ENCODE results near the gene CRACR2A. TPM values are rescaled to one million over a fixed set of nuclear protein-coding genes. Genes with fewer than 3 reads are reported as not detected.

The CRACR2A gene
- polyA plus RNA-seq, 2 of the 4 experiments (the other 2 are of a cell fraction): 1.1 to 3.8 TPM

DNA sequence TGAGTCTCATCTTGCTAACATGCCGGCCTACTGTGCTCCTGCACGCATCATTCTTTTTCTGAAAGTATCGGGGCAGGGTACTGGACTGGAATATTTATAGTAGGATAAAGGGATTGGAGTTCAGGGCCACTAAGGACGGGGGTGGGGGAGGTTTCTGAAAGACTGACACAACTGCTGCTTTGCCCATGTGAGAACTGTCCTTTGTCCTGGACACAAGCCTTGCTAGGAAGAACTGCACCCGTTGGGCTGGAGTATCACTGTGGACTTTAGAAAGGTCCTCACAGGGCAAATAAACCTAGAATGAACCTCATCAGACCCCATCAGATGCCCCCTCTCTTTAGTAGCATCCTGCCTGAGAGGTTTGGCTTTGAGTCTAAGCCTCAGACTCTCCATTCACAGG is 174.4 kb downstream of the CRACR2A start:
- 8% methylated on average over 5 of the region's 5 CpGs for WGBS (ENCODE audit: missing lambda C conversion rate)
- no peak for FAIRE-seq
- no peak for ATAC-seq
- no peak for DNase-seq (ENCODE audit: low read depth in 1 of 2, low spot score in 1 of 2)
- TF ChIP-seq HOXA7 (CRISPR knock-in tag; IDR thresholded peaks at IDR 0.05): no peak
- TF ChIP-seq ZNF302 (CRISPR knock-in tag; IDR thresholded peaks at IDR 0.05): no peak
- TF ChIP-seq EHF (CRISPR knock-in tag; IDR thresholded peaks at IDR 0.05): no peak
- no peak for TF ChIP-seq HOXB5 (CRISPR knock-in tag; IDR thresholded peaks at IDR 0.05)
- TF ChIP-seq POLR2A (IDR thresholded peaks at IDR 0.05; ENCODE audit: low read length): no peak
- no peak for TF ChIP-seq NFE2L2 (conservative IDR thresholded peaks at IDR 0.05; ENCODE audit: low read length)
- no peak for TF ChIP-seq TP53 (CRISPR knock-in tag; IDR thresholded peaks at IDR 0.05)
- no peak for TF ChIP-seq EHMT2 (IDR thresholded peaks at IDR 0.05; ENCODE audit: low read depth)
- no peak for TF ChIP-seq BHLHE40 (IDR thresholded peaks at IDR 0.05; ENCODE audit: low read depth, low read length)
- no peak for TF ChIP-seq MYC (IDR thresholded peaks at IDR 0.05; ENCODE audit: borderline replicate concordance, low read length)
- no peak for TF ChIP-seq FOSL2 (IDR thresholded peaks at IDR 0.05)
- no peak for TF ChIP-seq FOSL2 (CRISPR knock-in tag; IDR thresholded peaks at IDR 0.05)
- TF ChIP-seq POLR2AphosphoS2 (conservative IDR thresholded peaks at IDR 0.05; ENCODE audit: low read length): no peak
- TF ChIP-seq CHD2 (IDR thresholded peaks at IDR 0.05; ENCODE audit: low read length, partially characterized antibody): no peak
- no peak for TF ChIP-seq RCOR1 (IDR thresholded peaks at IDR 0.05; ENCODE audit: low read depth, low read length)
- ChIA-PET POLR2A (no interaction called here), CTCF (interaction anchor here (0.8 to 2.2 kb wide), 3 partner anchors 25 to 278 kb away, joined by 3 to 7 read pairs (median 4); no protein-coding TSS in a partner anchor)
- Histone ChIP-seq H3K4me1 (no peaks in the 10 kb centered on the region), H3K4me2 (no peak overlapping the region), H3K9me3 (no peaks in the 10 kb centered on the region), H3K4me3 (no peak overlapping the region), H3K27ac (no peak overlapping the region)

DNA sequence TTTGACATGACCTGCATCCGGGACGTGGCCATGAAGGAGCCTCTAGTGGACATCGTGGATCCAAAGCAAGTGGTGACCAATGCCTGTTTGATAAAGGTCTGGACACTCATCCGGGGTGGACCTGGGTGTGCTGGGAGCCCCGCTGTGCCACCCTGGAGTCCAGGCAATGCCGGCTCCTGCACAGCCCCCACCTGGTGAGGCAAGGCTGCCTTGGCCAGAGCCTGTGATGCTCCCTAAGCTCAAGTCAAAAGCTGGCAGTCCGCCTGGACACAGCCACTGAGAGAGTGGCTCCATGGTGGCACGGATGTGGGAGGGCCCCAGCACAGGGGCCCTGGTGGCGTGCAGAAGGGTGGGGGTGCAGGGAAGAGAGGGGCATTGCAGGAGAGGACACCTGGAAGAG is 176.0 kb downstream of the CRACR2A start:
- no peak for FAIRE-seq
- ATAC-seq: no peak
- CTCF ChIA-PET: interaction anchor here (1.3 to 2.2 kb wide), 2 partner anchors 13 to 277 kb away, joined by 3 to 7 read pairs; no protein-coding TSS in a partner anchor
- H3K4me3 ChIP-seq: no peak overlapping the region
- POLR2A ChIA-PET: no interaction called here
- H3K4me2 ChIP-seq: no peak overlapping the region
- no peak overlapping the region for H3K27ac ChIP-seq
- TF ChIP-seq NPAS2 (CRISPR knock-in tag; IDR thresholded peaks at IDR 0.05; ENCODE audit: borderline replicate concordance): no peak
- TF ChIP-seq CBX8 (IDR thresholded peaks at IDR 0.05): no peak
- DNase-seq (ENCODE audit: low read depth in 1 of 2, low spot score in 1 of 2): no peak
- no peaks in the 10 kb centered on the region for H3K4me1 ChIP-seq
- no peaks in the 10 kb centered on the region for H3K9me3 ChIP-seq
- 22% methylated on average over 9 of the region's 9 CpGs for WGBS (ENCODE audit: missing lambda C conversion rate)

DNA sequence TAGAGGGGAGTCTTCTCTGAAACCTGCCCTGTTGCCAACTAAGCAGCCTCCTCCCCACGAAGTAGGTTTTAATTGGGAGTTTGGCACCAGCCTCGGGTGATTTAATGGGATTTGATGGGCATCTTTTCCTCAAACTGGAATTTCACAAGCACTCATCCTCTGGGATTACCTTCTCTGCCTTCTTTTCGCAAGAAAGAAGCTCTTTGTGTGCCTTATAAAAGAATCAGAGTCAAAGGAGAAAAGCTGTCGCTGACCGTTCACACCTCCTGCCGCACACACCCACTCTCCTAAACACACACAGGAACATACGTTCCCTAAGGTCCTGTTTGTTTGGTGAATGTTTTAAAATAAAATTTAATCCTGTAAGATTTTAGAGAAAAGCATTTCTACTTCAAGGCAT is 177.9 kb downstream of the CRACR2A start:
- FAIRE-seq (no peak), DNase-seq (ENCODE audit: low read depth in 1 of 2, low spot score in 1 of 2) (no peak), ATAC-seq (no peak)
- no peaks in the 10 kb centered on the region for H3K4me1 ChIP-seq
- TF ChIP-seq, protein P1, sequence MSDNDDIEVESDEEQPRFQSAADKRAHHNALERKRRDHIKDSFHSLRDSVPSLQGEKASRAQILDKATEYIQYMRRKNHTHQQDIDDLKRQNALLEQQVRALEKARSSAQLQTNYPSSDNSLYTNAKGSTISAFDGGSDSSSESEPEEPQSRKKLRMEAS (IDR thresholded peaks at IDR 0.05): no peak
- TF ChIP-seq HOXA7 (CRISPR knock-in tag; IDR thresholded peaks at IDR 0.05) (no peak), EP300 (IDR thresholded peaks at IDR 0.05) (no peak), JUNB (IDR thresholded peaks at IDR 0.05) (no peak), HDAC2 (IDR thresholded peaks at IDR 0.05) (no peak), NFE2L2 (conservative IDR thresholded peaks at IDR 0.05; ENCODE audit: low read length) (no peak), ESRRA (IDR thresholded peaks at IDR 0.05; ENCODE audit: borderline replicate concordance, low read length) (no peak)
- TF ChIP-seq, protein P2, sequence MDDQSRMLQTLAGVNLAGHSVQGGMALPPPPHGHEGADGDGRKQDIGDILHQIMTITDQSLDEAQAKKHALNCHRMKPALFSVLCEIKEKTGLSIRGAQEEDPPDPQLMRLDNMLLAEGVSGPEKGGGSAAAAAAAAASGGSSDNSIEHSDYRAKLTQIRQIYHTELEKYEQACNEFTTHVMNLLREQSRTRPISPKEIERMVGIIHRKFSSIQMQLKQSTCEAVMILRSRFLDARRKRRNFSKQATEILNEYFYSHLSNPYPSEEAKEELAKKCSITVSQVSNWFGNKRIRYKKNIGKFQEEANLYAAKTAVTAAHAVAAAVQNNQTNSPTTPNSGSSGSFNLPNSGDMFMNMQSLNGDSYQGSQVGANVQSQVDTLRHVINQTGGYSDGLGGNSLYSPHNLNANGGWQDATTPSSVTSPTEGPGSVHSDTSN (IDR thresholded peaks at IDR 0.05): no peak
- no peak overlapping the region for H3K27ac ChIP-seq
- WGBS (ENCODE audit: missing lambda C conversion rate): 47% methylated on average over 7 of the region's 7 CpGs
- H3K4me2 ChIP-seq: no peak overlapping the region
- no peak overlapping the region for H3K4me3 ChIP-seq
- POLR2A ChIA-PET: no interaction called here
- CTCF ChIA-PET: no interaction called here
- H3K9me3 ChIP-seq: no peaks in the 10 kb centered on the region

DNA sequence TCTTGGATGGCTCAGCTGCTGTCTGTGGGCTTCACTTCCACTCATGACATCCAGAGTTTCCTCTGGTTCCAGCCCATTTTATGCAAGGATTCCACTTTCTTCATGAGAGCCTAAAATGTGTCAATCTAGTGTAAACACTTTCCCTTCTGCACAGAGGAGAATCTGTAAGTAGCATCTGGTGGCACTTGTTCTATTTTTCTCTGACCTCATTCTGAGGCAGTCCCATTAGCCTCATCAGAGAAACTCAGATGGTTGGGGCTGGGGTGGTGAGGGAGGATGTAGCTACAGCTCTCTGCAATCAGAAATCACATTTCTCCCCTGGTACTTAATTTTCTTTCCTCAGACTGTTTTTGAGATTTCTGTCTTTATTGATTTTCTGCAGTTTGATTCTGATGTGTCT is 180.3 kb downstream of the CRACR2A start:
- FAIRE-seq (no peak), DNase-seq (ENCODE audit: low read depth in 1 of 2, low spot score in 1 of 2) (no peak), ATAC-seq (no peak)
- H3K4me3 ChIP-seq: no peak overlapping the region
- H3K27ac ChIP-seq: no peak overlapping the region
- no peak overlapping the region for H3K4me2 ChIP-seq
- POLR2A ChIA-PET: no interaction called here
- no peaks in the 10 kb centered on the region for H3K4me1 ChIP-seq
- CTCF ChIA-PET: interaction anchor here (1.1 kb wide), 2 partner anchors 11 to 231 kb away, joined by 3 read pairs; no protein-coding TSS in a partner anchor
- no peaks in the 10 kb centered on the region for H3K9me3 ChIP-seq
- no peak for TF ChIP-seq KDM1A (IDR thresholded peaks at IDR 0.05; ENCODE audit: low read depth)
- TF ChIP-seq MYC (IDR thresholded peaks at IDR 0.05; ENCODE audit: borderline replicate concordance, low read length): no peak
- TF ChIP-seq FOSB (CRISPR knock-in tag; IDR thresholded peaks at IDR 0.05): no peak
- TF ChIP-seq RNF2 (IDR thresholded peaks at IDR 0.05; ENCODE audit: borderline replicate concordance, low read depth): no peak
- TF ChIP-seq, protein P3, sequence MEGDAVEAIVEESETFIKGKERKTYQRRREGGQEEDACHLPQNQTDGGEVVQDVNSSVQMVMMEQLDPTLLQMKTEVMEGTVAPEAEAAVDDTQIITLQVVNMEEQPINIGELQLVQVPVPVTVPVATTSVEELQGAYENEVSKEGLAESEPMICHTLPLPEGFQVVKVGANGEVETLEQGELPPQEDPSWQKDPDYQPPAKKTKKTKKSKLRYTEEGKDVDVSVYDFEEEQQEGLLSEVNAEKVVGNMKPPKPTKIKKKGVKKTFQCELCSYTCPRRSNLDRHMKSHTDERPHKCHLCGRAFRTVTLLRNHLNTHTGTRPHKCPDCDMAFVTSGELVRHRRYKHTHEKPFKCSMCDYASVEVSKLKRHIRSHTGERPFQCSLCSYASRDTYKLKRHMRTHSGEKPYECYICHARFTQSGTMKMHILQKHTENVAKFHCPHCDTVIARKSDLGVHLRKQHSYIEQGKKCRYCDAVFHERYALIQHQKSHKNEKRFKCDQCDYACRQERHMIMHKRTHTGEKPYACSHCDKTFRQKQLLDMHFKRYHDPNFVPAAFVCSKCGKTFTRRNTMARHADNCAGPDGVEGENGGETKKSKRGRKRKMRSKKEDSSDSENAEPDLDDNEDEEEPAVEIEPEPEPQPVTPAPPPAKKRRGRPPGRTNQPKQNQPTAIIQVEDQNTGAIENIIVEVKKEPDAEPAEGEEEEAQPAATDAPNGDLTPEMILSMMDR (IDR thresholded peaks at IDR 0.05): no peak
- TF ChIP-seq, protein P4, sequence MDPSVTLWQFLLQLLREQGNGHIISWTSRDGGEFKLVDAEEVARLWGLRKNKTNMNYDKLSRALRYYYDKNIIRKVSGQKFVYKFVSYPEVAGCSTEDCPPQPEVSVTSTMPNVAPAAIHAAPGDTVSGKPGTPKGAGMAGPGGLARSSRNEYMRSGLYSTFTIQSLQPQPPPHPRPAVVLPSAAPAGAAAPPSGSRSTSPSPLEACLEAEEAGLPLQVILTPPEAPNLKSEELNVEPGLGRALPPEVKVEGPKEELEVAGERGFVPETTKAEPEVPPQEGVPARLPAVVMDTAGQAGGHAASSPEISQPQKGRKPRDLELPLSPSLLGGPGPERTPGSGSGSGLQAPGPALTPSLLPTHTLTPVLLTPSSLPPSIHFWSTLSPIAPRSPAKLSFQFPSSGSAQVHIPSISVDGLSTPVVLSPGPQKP (IDR thresholded peaks at IDR 0.05; ENCODE audit: low read depth, low read length): no peak
- TF ChIP-seq RARB (CRISPR knock-in tag; IDR thresholded peaks at IDR 0.05): no peak
- TF ChIP-seq JUN (IDR thresholded peaks at IDR 0.05): no peak
- TF ChIP-seq RFX5 (IDR thresholded peaks at IDR 0.05): no peak
- no peak for TF ChIP-seq CBX2 (IDR thresholded peaks at IDR 0.05; ENCODE audit: borderline replicate concordance, low read depth)
- TF ChIP-seq TFCP2L1 (CRISPR knock-in tag; IDR thresholded peaks at IDR 0.05): no peak

Measured in A549 (cell line).